DND-41 (cell line): ENCODE data around the gene CABLES2.

ENCODE experiments used
- CTCF ChIP-seq: IDR thresholded peaks from 2 replicates; pipeline ENCODE4 v1.5.1; 2012; ENCODE audit warnings: borderline replicate concordance, low read length, moderate library complexity, mild to moderate bottlenecking; ENCODE audit not compliant: poor library complexity, severe bottlenecking; ENCODE audit errors: extremely low read depth
- EZH2 ChIP-seq: IDR thresholded peaks from 3 replicates; pipeline ENCODE4 v1.6.1; 2012; ENCODE audit warnings: borderline replicate concordance, low read depth, mild to moderate bottlenecking, moderate library complexity, low read length, inconsistent platforms; ENCODE audit not compliant: severe bottlenecking

- TF ChIP-seq CTCF (no peak), EZH2 (no peak)
These were observed 3.8 kb downstream of the CABLES2 start for GRCh38 chr20:62403331-62403730.
